Retina (tissue), 1 donor: ENCODE measurements around the gene TENM4.
A peak's percentile ranks its signal among the peaks of the same experiment; 100 is the strongest.
"Not testable (repeated sequence)": the region's sequence is repeated elsewhere in the genome, so short reads cannot be mapped to it uniquely, and the experiment has no call there.

ENCODE experiments used
- DNase-seq: peaks from one replicate; pipeline ENCODE4 v3.0.0-alpha.2; 2016

Gene TENM4

DNA sequence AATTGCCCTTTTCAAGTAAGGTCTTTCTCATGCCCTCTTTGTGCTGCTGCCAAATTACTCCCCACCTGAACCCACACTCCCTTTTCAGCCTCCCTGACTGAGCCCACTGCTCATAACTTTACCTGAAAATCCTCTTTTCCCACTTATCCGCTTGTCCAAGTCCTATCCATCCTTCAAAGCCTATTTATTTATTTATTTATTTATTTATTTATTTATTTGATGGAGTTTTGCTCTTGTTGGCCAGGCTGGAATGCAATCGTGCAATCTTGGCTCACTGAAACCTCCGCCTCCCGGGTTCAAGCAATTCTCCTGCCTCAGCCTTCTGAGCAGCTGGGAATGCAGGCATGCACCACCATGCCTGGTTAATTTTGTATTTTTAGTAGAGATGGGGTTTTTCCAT is 613.5 kb downstream of the TENM4 start:
- not testable (repeated sequence) for DNase-seq

DNA sequence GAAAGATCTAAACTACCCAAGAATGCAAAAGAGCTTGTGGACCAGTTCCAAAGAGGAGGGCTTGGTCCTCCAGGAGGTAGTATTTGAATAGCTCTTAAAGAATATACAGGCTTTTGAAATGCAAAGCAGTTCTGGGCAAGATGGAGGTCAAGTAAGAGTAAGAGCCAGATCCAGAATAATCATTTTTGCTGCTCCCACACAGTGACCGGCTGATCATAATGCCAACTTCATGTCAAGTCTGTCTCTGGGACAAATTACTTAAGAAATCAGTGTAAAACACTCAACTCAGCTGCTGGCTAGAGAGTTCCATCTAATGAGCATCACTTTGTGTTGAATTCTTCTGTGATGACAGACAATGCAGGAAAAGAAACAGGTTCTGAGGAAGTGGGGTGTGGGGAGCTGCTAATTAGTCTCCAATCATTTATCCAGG is 615.2 kb downstream of the TENM4 start:
- DNase-seq, result peak; percentile 55

DNA sequence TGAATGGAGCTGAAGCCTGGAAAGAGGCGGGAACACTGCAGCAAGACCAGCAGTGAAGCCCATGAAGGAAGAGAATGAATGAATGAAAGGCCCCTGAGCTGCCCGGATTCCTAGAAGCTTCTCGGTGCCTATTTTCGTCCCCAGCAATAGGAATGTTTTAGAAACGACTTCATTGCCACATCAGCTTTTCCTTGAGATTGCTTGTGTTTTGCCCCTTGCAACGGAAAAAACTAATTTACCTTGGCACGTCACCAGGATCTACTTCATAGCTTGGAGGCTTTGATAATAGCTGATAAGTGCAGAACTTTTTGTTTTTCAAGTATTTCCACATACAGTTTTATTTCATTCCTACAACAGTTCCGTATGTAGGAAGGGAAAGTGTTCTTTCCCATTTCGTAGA is 617.2 kb downstream of the TENM4 start:
- no peak for DNase-seq

GRCh38 chr11:78822931-78823423 is 617.9 kb downstream of the TENM4 start:
- no peak for DNase-seq

DNA sequence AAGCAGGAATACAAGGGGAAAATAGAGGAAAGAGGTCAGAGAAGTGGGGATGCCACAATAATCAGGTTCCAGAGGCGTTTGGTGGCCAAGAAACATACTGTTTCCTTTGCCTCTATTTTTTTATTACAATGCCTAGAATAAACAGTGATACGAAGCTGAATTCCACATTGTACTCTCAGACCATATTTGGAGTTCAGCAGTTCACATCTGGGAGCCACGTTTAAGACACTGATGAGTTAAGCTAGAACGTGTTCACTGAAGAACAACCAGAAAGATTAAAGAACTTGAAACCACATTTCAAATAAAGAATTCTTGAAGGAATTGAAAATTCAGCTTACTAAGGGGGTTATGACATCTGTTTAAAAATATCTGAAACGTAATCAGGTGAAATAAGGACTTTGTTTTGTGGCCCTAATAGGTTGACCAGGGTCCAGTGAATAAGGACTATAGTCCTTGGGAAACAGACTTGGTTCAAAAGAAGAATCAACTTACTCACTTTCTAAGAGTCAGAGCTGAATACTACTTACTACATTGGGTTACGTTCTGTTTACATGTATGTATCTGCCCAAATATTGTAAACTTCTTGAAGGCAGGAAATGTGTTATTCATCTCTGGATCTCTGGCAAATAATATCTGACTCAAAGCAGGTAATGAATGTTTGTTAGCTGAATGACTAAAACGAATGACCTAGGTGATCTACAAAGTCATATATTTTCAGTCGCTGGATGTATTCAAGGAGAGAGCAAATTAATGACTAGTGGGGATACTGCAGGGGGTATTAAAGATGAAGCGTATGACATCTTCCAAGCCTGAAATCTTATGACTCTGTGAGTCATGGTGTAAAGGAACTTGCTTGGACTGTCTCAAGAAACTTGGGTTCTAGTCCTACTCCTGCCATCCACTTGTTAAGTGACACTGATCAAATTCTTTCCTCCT is 619.2 kb downstream of the TENM4 start:
- DNase-seq, result no peak

- DNase-seq, result no peak
Observed at GRCh38 chr11:78820741-78821140, 620.1 kb downstream of the TENM4 start.

GRCh38 chr11:78818201-78818600 is 622.6 kb downstream of the TENM4 start:
- no peak for DNase-seq

DNA sequence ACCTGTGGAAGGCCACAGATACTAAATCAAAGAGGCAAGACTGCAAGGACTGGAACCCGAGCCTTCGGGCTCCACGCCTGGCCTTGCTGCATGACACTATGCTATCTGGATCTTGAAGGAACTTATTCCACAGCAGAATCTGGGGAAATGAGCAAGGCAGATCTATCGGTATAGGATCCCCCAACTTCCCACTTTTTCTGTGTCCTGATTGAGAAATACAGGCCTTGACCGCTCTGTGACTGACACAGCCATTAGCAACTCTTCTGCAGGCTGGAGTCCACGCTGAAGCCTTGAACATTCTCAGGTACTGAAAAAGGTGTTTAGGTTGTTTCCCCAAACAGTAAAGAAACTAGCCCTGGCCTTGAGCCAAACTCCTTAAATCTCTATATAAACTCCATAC is 625.0 kb downstream of the TENM4 start:
- DNase-seq, result no peak

GRCh38 chr11:78812513-78813293 is 628.1 kb downstream of the TENM4 start:
- no peak for DNase-seq

- no peak for DNase-seq
Observed at GRCh38 chr11:78810559-78811009, 630.2 kb downstream of the TENM4 start.

GRCh38 chr11:78809931-78810541 is 630.8 kb downstream of the TENM4 start:
- peak; percentile 78 for DNase-seq

DNA sequence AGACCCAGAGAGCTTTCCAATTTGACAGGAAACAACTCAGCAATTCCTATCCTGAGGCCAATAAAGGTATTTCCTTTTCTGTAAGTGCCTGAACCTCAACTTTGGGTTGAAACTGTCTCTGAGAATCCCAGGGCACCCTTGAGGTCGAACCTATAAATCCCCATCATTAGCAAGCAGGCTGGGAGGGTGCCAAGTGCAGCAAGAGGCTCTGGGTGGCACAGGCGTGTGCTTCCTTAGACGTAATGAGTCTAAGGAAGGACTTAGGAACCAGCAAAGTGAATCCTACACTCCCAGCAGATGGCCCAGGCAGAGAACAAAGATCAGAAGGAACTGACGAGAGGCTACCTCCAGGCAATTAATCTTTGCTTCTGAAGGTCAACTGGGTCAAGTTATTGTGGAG is 631.9 kb downstream of the TENM4 start:
- DNase-seq, result no peak

- no peak for DNase-seq
Observed at GRCh38 chr11:78807351-78807750, 633.5 kb downstream of the TENM4 start.

DNA sequence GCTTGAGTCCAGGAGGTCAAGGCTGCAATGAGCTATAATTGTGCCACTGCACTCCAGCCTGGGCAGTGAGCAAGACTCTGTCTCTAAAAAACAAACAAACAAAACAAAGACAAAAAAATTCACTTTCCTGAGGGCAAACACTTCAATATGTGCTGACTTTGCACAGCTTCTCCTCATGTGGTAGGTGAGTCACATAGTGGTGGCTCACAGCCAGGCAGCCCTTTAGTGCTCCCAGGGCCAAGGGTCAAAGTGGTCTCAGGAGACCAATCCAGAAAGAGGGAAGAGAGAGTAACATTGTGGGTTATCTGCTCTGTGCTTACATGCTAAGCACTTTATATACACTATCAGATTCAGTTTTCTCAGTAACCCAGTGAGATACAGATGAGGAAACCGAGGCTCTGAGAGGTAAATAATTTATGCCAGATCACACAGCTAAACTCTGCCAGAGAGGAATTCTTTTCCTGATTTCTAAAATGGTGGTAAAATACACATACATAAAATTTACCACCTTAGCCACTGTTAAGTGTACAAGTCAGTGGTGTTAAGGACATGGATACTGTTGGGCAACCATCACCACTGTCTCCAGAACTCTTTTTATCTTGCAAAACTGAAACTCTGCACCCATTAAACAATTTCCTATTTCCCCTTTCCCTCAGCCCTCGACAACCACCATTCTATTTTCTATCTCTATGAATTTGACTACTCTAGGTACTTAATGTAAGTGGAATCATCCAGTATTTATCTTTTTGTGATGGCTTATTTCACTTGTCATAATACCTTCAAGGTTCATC is 634.4 kb downstream of the TENM4 start:
- no peak for DNase-seq

- DNase-seq, result no peak
Observed at GRCh38 chr11:78804991-78805390, 635.8 kb downstream of the TENM4 start.

DNA sequence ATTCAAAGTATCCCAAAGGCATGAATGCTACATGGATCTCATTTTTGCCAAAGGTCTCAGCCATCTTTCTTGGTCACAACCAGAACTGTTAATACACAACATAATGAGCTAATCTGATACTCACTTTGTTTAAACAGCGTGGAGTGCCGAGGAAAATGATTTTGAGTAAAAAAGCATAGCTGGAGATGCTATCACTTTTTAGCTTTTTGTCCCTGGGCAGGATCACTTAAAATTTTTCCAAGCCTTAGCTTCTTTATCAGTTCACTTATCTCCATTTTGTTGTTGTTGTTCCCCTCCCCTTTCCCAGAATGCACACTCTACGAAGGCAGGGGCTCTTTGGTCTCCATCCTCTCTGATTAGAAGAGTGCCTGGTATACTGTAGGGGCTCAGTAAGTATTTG is 636.8 kb downstream of the TENM4 start:
- DNase-seq, result no peak

DNA sequence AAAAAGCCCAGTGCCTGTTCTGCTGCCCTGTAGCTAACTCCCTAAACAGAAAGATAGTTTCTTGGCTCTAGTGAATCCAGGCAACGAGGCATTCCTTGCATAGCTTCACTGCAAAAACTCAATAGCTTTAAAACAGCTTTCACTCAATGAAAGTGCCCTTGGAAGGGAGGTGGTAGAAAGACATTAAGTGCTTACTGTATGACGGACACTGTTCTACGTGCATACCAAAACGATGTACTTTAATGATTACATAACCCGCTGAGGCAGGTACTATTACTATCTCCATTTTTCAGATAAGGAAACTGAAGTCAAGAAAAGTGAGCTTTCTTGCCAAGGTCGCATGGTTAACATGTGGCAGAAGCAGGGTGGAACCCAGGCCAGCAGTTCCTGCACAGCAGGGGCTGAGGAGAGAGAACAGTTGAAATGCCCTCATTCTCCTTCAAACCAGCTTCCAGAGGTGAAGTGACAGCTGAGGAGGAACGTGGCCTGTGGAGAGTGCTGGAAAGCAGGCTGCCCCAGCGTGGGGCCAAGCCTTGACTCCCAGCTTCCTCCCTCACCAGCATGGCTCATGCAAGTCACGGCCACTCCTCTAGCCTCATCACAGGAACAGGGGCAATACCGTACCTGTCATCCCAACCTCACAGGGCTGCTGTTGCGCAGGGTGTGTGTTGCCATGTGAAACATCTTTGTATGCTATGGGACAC is 638.6 kb downstream of the TENM4 start:
- no peak for DNase-seq

- no peak for DNase-seq
Observed at GRCh38 chr11:78801161-78801884, 639.5 kb downstream of the TENM4 start.

DNA sequence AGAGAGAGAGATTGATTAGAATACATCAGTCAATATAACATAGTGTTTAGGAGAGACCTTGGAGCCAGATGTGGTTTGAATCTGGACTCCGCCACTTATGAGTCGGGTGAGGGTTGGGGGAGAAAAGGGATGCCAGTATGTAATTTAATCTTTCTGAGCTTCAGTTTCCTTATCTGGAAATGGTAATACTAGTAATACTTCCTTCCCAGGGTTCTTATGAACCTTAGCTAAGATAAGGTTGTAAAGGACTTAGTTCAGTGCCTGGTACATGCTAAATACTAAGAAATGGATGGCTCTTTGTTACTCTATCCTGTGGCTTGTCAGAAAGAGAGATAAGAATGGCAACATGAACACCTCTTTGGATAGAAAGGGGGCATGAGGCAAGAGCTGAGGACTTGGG is 640.1 kb downstream of the TENM4 start:
- no peak for DNase-seq

GRCh38 chr11:78800096-78800690 is 640.6 kb downstream of the TENM4 start:
- DNase-seq, result no peak

DNA sequence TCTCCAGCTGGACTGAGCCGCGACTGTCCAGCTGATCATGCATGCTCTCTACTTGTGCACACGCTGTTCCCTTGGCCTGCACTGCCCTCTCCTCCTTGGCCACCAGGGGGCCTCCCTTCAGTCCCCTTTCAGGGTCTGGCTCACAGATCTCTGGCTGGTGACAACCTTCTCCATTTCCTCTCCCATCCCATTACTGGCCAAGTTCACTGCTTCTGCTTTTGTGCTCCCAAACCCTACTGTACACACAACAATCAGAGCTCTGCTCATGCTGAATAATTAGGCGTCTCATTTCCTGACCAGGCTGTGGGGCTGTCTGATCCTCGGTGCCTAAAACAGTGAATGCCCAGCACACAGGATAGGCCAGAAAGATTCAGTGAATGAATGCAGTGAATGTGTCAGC is 642.2 kb downstream of the TENM4 start:
- peak; percentile 81 for DNase-seq
